ENCODE results near the gene LCE4A.
"Not testable (repeated sequence)": the region's sequence is repeated elsewhere in the genome, so short reads cannot be mapped to it uniquely, and the experiment has no call there.

Gene LCE4A, protein sequence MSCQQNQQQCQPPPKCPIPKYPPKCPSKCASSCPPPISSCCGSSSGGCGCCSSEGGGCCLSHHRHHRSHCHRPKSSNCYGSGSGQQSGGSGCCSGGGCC

GRCh38 chr1:152707860-152708259 lies at the start of gene LCE4A:
LCE4A (plus strand) TSS chr1:152708160; CDS start chr1:152709076, 916 bp downstream.
- no peak for DNase-seq

DNA sequence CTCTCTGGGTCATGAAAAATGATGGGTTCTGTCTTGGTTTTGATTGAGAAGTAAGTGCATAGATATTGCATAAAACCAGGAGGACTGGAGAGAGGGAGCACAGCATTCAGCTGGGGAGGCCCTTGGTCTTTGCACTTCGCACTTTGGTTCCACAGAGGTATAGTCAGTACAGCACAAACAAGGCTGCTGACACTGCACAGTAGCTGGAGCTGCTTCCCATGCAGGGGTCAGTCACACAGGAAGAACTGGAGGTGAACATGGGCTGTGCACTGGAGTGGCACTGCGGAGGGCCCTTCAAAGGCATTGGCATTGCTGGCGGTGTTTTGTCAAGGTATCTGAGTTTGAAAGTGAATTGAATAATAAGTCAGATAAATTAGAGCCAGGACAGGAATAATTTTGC lies 49.3 kb upstream of the LCE4A start:
- no peak for DNase-seq

DNA sequence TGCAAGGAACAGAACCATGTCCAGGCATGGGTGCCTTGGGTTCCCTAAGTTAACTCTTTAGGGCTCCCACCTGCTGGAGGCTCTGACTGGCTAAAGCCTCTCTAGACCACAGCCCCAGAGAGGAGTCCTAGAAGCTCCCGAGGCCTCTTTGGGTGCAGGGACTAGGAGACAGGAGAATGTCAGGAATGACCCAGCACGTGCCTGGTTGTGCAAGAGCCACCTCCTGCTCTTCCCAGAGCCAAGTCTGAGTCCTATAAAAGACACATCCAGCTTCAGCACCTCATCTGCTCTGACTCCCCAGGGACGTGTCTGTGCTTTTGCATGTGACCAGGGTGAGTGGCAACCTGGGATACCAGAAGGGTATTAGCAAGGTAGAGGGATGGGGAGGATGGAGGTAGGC lies 44.9 kb upstream of the LCE4A start, which contains the start of gene LCE2D:
Gene LCE2D (plus strand): TSS at position 283 of the 400 bp plus-strand sequence. CDS start 726 bp downstream, outside the sequence.
- DNase-seq: no peak

DNA sequence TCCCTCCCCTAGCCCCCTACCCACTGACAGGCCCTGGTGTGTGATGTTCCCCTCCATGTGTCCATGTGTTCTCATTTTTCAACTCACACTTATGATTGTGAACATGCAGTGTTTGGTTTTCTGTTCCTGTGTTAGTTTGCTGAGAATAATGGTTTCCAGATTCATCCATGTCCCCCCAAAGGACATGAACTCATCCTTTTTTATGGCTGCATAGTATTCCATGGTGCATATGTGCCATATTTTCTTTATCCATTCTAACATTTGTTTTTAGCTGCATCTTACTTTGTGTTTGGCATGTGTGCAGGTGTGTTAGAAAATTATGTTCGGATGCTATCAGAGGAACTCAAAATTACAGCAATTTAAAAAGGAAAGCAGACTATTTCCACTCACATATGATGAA lies 41.8 kb upstream of the LCE4A start:
- not testable (repeated sequence) for DNase-seq

DNA sequence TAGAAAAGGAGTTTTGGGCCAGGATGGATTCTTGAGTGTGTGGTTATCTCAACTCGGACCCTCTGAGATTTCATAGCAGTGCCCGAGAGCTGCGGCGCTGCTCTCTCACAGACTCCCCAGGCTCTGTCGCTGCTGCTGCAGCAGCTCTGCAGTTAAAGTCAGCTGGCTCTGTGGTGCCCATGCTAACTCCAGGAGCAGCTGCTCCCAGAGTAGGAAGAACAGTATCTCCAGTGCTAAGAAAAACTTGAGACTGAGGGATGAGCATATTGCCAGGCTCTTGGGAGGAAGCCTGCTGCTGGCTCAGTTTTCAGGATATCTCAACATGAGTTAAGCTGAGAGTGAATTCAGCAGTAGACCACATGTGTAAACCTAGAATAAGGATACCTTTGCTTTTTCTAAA lies 40.3 kb upstream of the LCE4A start:
- DNase-seq: no peak

DNA sequence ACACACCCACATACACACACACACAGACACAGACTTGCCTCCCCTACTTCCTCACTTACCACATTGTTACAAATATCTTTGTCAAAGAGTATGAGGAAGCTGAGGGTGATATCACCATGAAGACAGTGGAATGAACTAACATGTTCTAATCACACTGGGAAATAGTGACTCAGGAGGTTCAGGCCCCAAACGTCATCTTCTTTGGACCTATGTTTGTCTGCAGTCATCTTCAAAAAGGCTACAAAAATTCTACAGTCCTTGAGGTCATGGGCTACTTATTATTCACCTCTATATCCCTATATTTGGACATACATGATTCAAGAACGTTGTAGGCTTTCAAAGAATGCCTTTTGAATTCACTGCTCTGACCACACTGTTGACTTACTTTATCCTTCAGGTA lies 34.9 kb upstream of the LCE4A start:
- no peak for DNase-seq

- not testable (repeated sequence) for DNase-seq
Observed at GRCh38 chr1:152674983-152675382, 33.0 kb upstream of the LCE4A start, which contains the start of gene LCE2C. LCE2C (plus strand) TSS chr1:152675279; CDS start chr1:152676016, 737 bp downstream.

- DNase-seq: no peak
Observed at GRCh38 chr1:152679459-152679858, 28.5 kb upstream of the LCE4A start.

DNA sequence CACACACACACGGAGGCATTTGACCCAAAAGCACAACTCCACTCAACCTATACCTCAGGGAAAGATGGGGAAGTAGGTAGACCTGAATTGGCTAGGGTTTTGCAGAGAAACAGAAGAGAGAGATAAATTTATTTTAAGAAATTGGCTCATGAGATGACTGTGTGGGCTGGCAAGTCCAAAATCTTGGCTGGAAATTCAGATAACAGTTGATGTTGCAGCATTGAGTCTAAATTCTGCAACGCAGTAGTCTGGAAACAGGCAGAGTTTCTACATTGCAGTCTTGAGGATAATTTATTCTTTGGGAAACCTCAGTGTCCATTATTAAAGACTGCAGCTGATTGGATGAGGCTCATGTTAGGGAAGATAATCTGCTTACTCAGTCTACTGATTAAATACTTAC lies 26.3 kb upstream of the LCE4A start:
- no peak for DNase-seq

DNA sequence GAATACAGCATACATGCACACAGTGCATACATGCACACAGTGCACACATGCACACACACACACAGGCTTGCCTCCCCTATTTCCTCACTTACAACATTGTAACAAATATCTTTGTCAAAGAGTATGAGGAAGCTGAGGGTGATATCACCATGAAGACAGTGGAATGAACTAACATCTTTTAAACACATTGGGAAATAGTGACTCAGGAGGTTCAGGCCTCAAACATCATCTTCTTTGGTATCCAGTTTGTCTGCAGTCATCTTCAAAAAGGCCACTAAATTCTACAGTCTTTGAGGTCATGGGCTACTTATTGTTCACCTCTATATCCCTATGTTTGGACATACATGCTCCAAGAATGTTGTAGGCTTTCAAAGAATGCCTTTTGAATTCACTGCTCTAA lies 24.1 kb upstream of the LCE4A start:
- no peak for DNase-seq

- not testable (repeated sequence) for DNase-seq
Observed at GRCh38 chr1:152685823-152686222, 22.1 kb upstream of the LCE4A start, which contains the start of gene LCE2B. LCE2B (plus strand) TSS chr1:152686123; CDS start chr1:152686844, 721 bp downstream.

GRCh38 chr1:152697701-152698600 lies 10.0 kb upstream of the LCE4A start, which contains the start of gene LCE2A:
LCE2A (plus strand) TSS chr1:152698345; CDS start chr1:152698902, 557 bp downstream.
- DNase-seq: no peak

GRCh38 chr1:152699746-152700145 lies 8.2 kb upstream of the LCE4A start:
- no peak for DNase-seq

DNA sequence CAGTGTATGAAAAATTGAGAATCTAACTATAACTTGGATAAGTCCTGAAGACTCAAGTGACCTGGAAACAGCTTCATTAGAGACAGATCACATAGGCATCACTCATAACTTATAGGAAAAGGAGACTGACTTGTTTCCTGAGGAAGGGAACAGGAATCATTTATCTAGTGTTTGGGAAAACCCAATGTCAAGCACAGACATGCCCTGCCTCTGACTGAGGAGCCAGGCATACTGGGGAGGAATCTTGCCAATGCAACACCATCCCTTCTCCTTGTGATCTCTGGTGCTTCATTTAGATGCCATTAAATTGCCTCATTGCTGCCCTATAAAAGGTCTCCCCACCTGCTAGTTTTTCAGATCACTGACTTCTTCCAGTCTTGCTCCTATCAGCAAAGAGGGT lies 10.3 kb downstream of the LCE4A start:
- DNase-seq: no peak

DNA sequence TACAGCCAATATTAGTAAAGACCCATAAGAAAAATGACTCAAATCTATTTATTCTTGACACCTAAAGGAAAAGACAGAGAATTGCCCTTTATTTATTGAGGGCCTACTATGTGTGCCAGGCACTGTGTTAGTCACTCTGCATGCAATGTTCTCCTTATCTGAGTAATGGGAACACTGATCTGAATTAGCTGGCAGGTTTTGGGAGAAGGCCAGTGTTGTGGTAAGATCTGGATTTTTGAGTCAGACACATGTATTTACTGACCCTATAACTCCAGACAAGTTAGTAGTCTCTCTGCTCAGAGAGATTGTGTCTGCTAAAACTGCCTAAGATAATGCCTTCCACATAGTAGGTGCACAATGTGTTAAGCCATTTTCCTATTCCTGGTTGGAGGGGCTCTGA lies 17.3 kb downstream of the LCE4A start:
- no peak for DNase-seq

GRCh38 chr1:152728986-152729385 lies 21.0 kb downstream of the LCE4A start:
- no peak for DNase-seq

DNA sequence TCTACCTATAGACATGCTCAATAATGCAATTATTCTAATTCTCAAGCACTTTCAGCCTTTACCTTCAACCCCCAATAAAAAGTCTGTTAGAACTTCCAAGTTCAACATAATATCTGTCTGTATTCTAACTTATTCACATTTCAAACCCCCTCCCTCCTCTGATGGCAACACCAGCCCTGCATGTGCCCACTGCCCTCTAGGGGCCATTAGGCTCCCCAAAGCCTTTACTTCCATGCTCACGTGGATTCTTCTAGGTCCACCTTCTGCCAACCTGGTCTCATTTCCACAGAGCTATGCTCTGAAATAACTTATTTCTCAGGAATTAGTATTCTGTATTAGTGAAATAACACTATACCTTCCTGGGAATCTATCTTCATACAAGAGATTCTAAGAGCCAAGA lies 27.7 kb downstream of the LCE4A start:
- DNase-seq: no peak

- no peak for DNase-seq
Observed at GRCh38 chr1:152737997-152738396, 30.0 kb downstream of the LCE4A start.

- DNase-seq: no peak
Observed at GRCh38 chr1:152739841-152740240, 31.9 kb downstream of the LCE4A start.

DNA sequence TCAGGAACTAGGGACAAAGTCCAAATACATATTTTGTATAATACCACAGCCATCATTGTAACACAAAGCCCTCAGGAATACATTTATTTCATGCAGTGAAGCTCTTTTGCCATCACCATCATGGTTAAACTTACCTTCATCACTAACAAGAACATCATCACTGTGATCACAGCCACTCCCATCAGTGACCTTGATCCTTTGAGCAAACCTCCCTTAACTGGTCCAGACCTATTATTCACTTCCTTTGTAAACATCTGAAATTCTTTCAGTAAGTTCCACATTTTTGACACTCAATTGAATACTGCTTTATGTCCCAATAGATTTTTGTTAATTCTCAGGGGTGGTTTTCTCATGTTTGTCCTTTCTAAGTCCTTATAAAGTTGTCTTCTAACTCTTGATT lies 33.7 kb downstream of the LCE4A start:
- DNase-seq: no peak

DNA sequence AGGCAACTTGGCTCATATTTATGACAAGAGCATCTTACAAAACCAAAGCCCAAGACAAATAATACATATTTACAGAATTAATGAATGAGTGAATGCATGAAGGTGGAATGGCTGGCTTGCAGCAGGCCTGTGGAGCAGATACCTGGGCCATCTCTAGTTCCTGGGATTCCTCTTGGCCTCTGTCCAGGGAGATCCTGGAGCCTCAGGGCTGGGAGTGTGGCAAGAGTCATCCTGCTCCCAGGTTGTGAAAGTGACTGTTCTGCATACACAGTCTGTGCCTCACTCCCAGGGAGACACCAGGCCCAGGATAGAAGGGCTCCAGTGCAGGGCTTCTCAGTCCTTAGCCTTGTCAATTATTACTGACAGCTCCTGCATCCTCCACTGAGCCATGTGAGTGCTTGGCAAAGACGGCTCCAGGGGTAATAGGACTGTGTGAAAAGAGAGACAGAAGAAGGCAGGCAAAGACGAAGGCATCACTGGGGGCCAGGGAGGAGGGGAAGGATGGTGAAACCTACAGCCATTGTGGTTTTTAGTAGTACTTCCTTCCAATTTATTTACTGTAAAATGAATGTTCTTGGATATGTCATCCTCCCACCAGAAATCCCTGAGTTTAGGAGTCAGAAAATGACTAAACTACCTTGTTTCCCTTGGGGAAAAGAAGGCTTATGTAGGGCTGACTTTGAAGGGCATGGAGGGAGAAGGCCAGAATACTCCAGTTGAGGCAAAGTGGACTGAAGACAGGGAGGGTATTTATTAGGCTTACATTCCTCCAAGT lies 35.6 kb downstream of the LCE4A start:
- DNase-seq: no peak

GRCh38 chr1:152745289-152745704 lies 37.3 kb downstream of the LCE4A start:
- no peak for DNase-seq

DNA sequence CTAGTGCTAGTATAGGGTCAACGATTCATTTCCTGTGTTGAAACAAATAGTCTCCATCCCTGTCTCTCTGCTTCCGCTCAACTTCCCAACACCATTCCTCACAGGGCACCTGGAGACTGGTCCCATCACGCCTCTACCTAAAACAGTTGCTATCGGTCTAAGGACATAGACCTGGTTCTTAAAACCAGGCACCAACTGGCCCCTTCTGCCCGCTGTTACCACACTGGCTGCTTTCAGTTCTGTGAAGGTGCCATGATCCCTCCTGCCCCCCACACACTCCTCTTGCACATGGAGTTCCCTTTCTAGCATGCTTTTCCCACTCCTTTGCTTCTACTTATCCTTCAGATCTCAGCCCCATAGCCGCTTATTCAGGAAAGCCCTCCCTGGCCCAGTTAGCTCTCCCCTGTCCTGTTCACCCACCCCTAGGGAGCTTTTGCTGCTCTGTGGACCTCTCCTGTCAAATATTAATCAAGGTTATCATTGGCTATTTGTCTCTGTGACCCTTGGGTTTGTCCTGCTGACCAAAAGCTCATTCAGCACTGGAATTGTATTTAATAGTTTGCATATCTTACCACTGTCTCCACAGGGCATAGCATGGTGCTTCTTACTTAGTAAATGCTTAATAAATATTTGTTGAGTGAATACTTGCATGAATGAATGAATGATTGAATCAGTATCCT lies 37.9 kb downstream of the LCE4A start:
- DNase-seq: no peak

All from CD4-positive, alpha-beta T cell treated with Interleukin-4 for 4 hours (primary cell).